Measurements from ENCODE around the gene FGD4.
A peak's percentile ranks its signal among the peaks of the same experiment; 100 is the strongest.
"Not testable (repeated sequence)": the region's sequence is repeated elsewhere in the genome, so short reads cannot be mapped to it uniquely, and the experiment has no call there.

FGD4 gene

GRCh38 chr12:32501835-32502333 is 102.5 kb downstream of the FGD4 start:
- Mint-ChIP-seq H3K27ac (peak overlapping the region; percentile 80 to 84 (median 81)), H3K4me1 (peaks cover 40% of the 10 kb centered on the region), H3K36me3 (ENCODE audit: low read depth) (no peaks in the 10 kb centered on the region), H3K27me3 (ENCODE audit: low read depth) (no peaks in the 10 kb centered on the region), H3K4me3 (peak overlapping the region; percentile 78 to 90 (median 89)), H3K9me3 (no peaks in the 10 kb centered on the region)
- no peak for TF ChIP-seq CTCF (IDR thresholded peaks at IDR 0.05; ENCODE audit: unreplicated experiment in 3 of 3)

- TF ChIP-seq CTCF (IDR thresholded peaks at IDR 0.05; ENCODE audit: unreplicated experiment in 3 of 3): no peak
- Mint-ChIP-seq H3K27me3 (ENCODE audit: low read depth) (no peaks in the 10 kb centered on the region), H3K9me3 (no peaks in the 10 kb centered on the region), H3K4me3 (peak overlapping the region; percentile 78 to 90 (median 89)), H3K27ac (peak overlapping the region; percentile 74 to 81 (median 80)), H3K4me1 (peaks cover 46% of the 10 kb centered on the region), H3K36me3 (ENCODE audit: low read depth) (no peaks in the 10 kb centered on the region)
Observed at GRCh38 chr12:32502693-32503502, 103.5 kb downstream of the FGD4 start.

GRCh38 chr12:32503730-32504129 is 104.4 kb downstream of the FGD4 start:
- Mint-ChIP-seq H3K27me3 (ENCODE audit: low read depth) (no peaks in the 10 kb centered on the region), H3K4me1 (peaks cover 54% of the 10 kb centered on the region), H3K9me3 (no peaks in the 10 kb centered on the region), H3K4me3 (peak overlapping the region; percentile 57 to 90 (median 89)), H3K36me3 (ENCODE audit: low read depth) (no peaks in the 10 kb centered on the region), H3K27ac (peak overlapping the region in 1 of 3 experiments; percentile 43)
- no peak for TF ChIP-seq CTCF (IDR thresholded peaks at IDR 0.05; ENCODE audit: unreplicated experiment in 3 of 3)

- TF ChIP-seq CTCF (IDR thresholded peaks at IDR 0.05; ENCODE audit: unreplicated experiment in 3 of 3): no peak
- no peaks in the 10 kb centered on the region for H3K27me3 Mint-ChIP-seq (ENCODE audit: low read depth)
- H3K4me3 Mint-ChIP-seq: peak overlapping the region; percentile 40 to 90 (median 89)
- H3K27ac Mint-ChIP-seq: peak overlapping the region; percentile 43 to 86 (median 74)
- H3K4me1 Mint-ChIP-seq: peaks cover 54% of the 10 kb centered on the region
- no peaks in the 10 kb centered on the region for H3K36me3 Mint-ChIP-seq (ENCODE audit: low read depth)
- no peaks in the 10 kb centered on the region for H3K9me3 Mint-ChIP-seq
Observed at GRCh38 chr12:32504591-32504990, 105.2 kb downstream of the FGD4 start.

GRCh38 chr12:32505067-32505945 is 105.9 kb downstream of the FGD4 start:
- H3K27me3 Mint-ChIP-seq (ENCODE audit: low read depth): no peaks in the 10 kb centered on the region
- TF ChIP-seq CTCF (IDR thresholded peaks at IDR 0.05; ENCODE audit: unreplicated experiment in 3 of 3): no peak
- H3K36me3 Mint-ChIP-seq (ENCODE audit: low read depth): no peaks in the 10 kb centered on the region
- peak overlapping the region; percentile 43 to 86 (median 74) for H3K27ac Mint-ChIP-seq
- H3K4me3 Mint-ChIP-seq: peak overlapping the region; percentile 9 to 90 (median 89)
- peaks cover 54% of the 10 kb centered on the region for H3K4me1 Mint-ChIP-seq
- H3K9me3 Mint-ChIP-seq: no peaks in the 10 kb centered on the region

GRCh38 chr12:32507096-32507941 is 108.0 kb downstream of the FGD4 start:
- not testable (repeated sequence) for H3K4me3 Mint-ChIP-seq; H3K9me3 Mint-ChIP-seq; H3K36me3 Mint-ChIP-seq (ENCODE audit: low read depth); H3K27me3 Mint-ChIP-seq (ENCODE audit: low read depth)
- peak overlapping the region in 1 of 3 experiments; percentile 18 for H3K27ac Mint-ChIP-seq
- H3K4me1 Mint-ChIP-seq: peaks cover 48% of the 10 kb centered on the region

Measured in nephron (organoid).